NCI-H2196 (cell line): ENCODE results near the gene SLC35E3.

ENCODE experiments used
- DNase-seq: peaks from one replicate; lab custom pipeline; 2025; ENCODE audit not compliant: unreplicated experiment; lab: John Stamatoyannopoulos, UW

SLC35E3 gene

GRCh38 chr12:68769941-68770340 lies 24.0 kb downstream of the SLC35E3 start:
- DNase-seq: no peak

GRCh38 chr12:68771223-68771925 lies 25.4 kb downstream of the SLC35E3 start:
- no peak for DNase-seq

- DNase-seq: no peak
These were observed 26.7 kb downstream of the SLC35E3 start for GRCh38 chr12:68772714-68773113.

- DNase-seq: no peak
These were observed 27.6 kb downstream of the SLC35E3 start for GRCh38 chr12:68773582-68773981.

- DNase-seq: no peak
These were observed 29.2 kb downstream of the SLC35E3 start for GRCh38 chr12:68775121-68775630.

GRCh38 chr12:68776976-68777610 lies 31.1 kb downstream of the SLC35E3 start:
- no peak for DNase-seq

- no peak for DNase-seq
These were observed 33.3 kb downstream of the SLC35E3 start for GRCh38 chr12:68779280-68779679.

GRCh38 chr12:68780731-68781130 lies 34.8 kb downstream of the SLC35E3 start:
- DNase-seq: no peak

- DNase-seq: no peak
These were observed 35.8 kb downstream of the SLC35E3 start for GRCh38 chr12:68781728-68782127.

- DNase-seq: no peak
These were observed 38.0 kb downstream of the SLC35E3 start for GRCh38 chr12:68784015-68784414.

GRCh38 chr12:68785358-68785757 lies 39.4 kb downstream of the SLC35E3 start:
- no peak for DNase-seq

GRCh38 chr12:68785823-68786222 lies 39.8 kb downstream of the SLC35E3 start:
- no peak for DNase-seq

- no peak for DNase-seq
These were observed 41.0 kb downstream of the SLC35E3 start for GRCh38 chr12:68786929-68787328.

GRCh38 chr12:68788554-68789143 lies 42.7 kb downstream of the SLC35E3 start:
- no peak for DNase-seq

GRCh38 chr12:68789144-68789878 lies 43.3 kb downstream of the SLC35E3 start:
- DNase-seq: no peak

GRCh38 chr12:68790081-68790951 lies 44.3 kb downstream of the SLC35E3 start:
- DNase-seq: no peak

- no peak for DNase-seq
These were observed 44.9 kb downstream of the SLC35E3 start for GRCh38 chr12:68790952-68791234.

GRCh38 chr12:68791897-68792481 lies 46.0 kb downstream of the SLC35E3 start:
- DNase-seq: no peak

GRCh38 chr12:68792952-68793351 lies 47.0 kb downstream of the SLC35E3 start:
- no peak for DNase-seq

- no peak for DNase-seq
These were observed 47.5 kb downstream of the SLC35E3 start for GRCh38 chr12:68793436-68793835.
